HG03097 (cell line): ENCODE data around the gene CCDC154.
"Not testable (repeated sequence)": the region's sequence is repeated elsewhere in the genome, so short reads cannot be mapped to it uniquely, and the experiment has no call there.

Experiments used
- ATAC-seq: cut with Tn5 transposase; IDR thresholded peaks from one replicate; pipeline ENCODE4 v1.9.1; 2021; ENCODE audit not compliant: unreplicated experiment, low FRiP score

Gene CCDC154

GRCh38 chr16:1455190-1456171, 11.1 kb upstream of the CCDC154 start:
- ATAC-seq: no peak

- no peak for ATAC-seq
Measured at GRCh38 chr16:1454561-1454960, 10.2 kb upstream of the CCDC154 start.

- no peak for ATAC-seq
Measured at GRCh38 chr16:1453316-1453715, 9.0 kb upstream of the CCDC154 start.

GRCh38 chr16:1452530-1452929, 8.2 kb upstream of the CCDC154 start:
- ATAC-seq: no peak

GRCh38 chr16:1451702-1452392, 7.5 kb upstream of the CCDC154 start:
- no peak for ATAC-seq

- ATAC-seq: no peak
Measured at GRCh38 chr16:1450841-1451240, 6.5 kb upstream of the CCDC154 start.

- ATAC-seq: no peak
Measured at GRCh38 chr16:1450218-1450617, 5.9 kb upstream of the CCDC154 start.

GRCh38 chr16:1449201-1449788, 4.9 kb upstream of the CCDC154 start:
- no peak for ATAC-seq

GRCh38 chr16:1448536-1449116, 4.3 kb upstream of the CCDC154 start:
- ATAC-seq: no peak

- ATAC-seq: no peak
Measured at GRCh38 chr16:1447965-1448364, 3.6 kb upstream of the CCDC154 start.

- ATAC-seq: no peak
Measured at GRCh38 chr16:1446296-1447080, 2.1 kb upstream of the CCDC154 start.

- ATAC-seq: no peak
Measured at GRCh38 chr16:1445518-1446203, 1.3 kb upstream of the CCDC154 start.

GRCh38 chr16:1444730-1445517, 568 bp upstream of the CCDC154 start:
- no peak for ATAC-seq

GRCh38 chr16:1443403-1443973, 868 bp downstream of the CCDC154 start:
- no peak for ATAC-seq

- no peak for ATAC-seq
Measured at GRCh38 chr16:1442697-1443096, 1.7 kb downstream of the CCDC154 start.

GRCh38 chr16:1441391-1441829, 2.9 kb downstream of the CCDC154 start:
- no peak for ATAC-seq

- not testable (repeated sequence) for ATAC-seq
Measured at GRCh38 chr16:1439699-1440074, 4.7 kb downstream of the CCDC154 start.

- ATAC-seq: no peak
Measured at GRCh38 chr16:1439058-1439698, 5.2 kb downstream of the CCDC154 start.
